Suprapubic skin (tissue), 4 donors: ENCODE measurements around the gene AGAP1. TPM values are rescaled to one million over a fixed set of nuclear protein-coding genes. Genes with fewer than 3 reads are reported as not detected.
"Not testable (repeated sequence)": the region's sequence is repeated elsewhere in the genome, so short reads cannot be mapped to it uniquely, and the experiment has no call there.

Experiments used
- DNase-seq, 2 donors: peaks; one replicate each; pipeline ENCODE4 v3.0.0-alpha.2; 2019; ENCODE audit warnings: low spot score in 2 of 2
- H3K27ac ChIP-seq: fragments of 200-600 bp; sonication (generic); one replicate; pipeline ENCODE4 v1.5.1; 2019
- H3K27me3 ChIP-seq: fragments of 200-600 bp; sonication (generic); one replicate; pipeline ENCODE4 v1.5.1; 2019
- H3K36me3 ChIP-seq: fragments of 200-600 bp; sonication (generic); one replicate; pipeline ENCODE4 v1.5.1; 2019
- H3K4me1 ChIP-seq: fragments of 200-600 bp; sonication (generic); one replicate; pipeline ENCODE4 v1.5.1; 2019
- H3K4me3 ChIP-seq: fragments of 200-600 bp; sonication (generic); one replicate; pipeline ENCODE4 v1.5.1; 2019; ENCODE audit warnings: mild to moderate bottlenecking
- H3K9me3 ChIP-seq: fragments of 200-600 bp; sonication (generic); one replicate; pipeline ENCODE4 v1.5.1; 2019
- EP300 ChIP-seq: sonication (generic); formaldehyde crosslinking; IDR thresholded peaks from one replicate; pipeline ENCODE4 v1.6.1; 2017; ENCODE audit warnings: antibody characterized with exemption
- POLR2A ChIP-seq, 2 donors: fragments of 450-650 bp; IDR thresholded peaks; one replicate each; pipeline ENCODE4 v1.6.1; 2017; ENCODE audit warnings: antibody characterized with exemption in 2 of 2, mild to moderate bottlenecking in 2 of 2, moderate library complexity in 2 of 2
- POLR2AphosphoS5 ChIP-seq, 3 donors: sonication (generic); formaldehyde crosslinking; IDR thresholded peaks; one replicate each; pipeline ENCODE4 v1.6.1; 2017; ENCODE audit warnings: antibody characterized with exemption in 3 of 3
- WGBS: methylation state at CpG from one replicate; pipeline ENCODE4 v1.1.5; 2018; 5-methylcytosine and 5-hydroxymethylcytosine counted together
- total RNA-seq, 4 donors: library from RNA; depleted of rRNA; stranded (reverse); fragments of >200 nt; gene quantifications; one replicate each; pipeline ENCODE4 v1.1.0, GENCODE V29; 2016
- TF ChIP-seq, protein P1 (sequence below), 2 donors: fragments of 200-600 bp in 1 of 2; fragments of 450-650 bp in 1 of 2; sonication (generic) in 1 of 2; IDR thresholded peaks; one replicate each; pipeline ENCODE4 v1.5.1; 2016 to 2019; ENCODE audit warnings: antibody characterized with exemption in 2 of 2, mild to moderate bottlenecking in 1 of 2, moderate library complexity in 1 of 2

AGAP1 gene
- total RNA-seq, 4 donors from 2014 or later = 14.1 to 30.7 (median 19.4) TPM

DNA sequence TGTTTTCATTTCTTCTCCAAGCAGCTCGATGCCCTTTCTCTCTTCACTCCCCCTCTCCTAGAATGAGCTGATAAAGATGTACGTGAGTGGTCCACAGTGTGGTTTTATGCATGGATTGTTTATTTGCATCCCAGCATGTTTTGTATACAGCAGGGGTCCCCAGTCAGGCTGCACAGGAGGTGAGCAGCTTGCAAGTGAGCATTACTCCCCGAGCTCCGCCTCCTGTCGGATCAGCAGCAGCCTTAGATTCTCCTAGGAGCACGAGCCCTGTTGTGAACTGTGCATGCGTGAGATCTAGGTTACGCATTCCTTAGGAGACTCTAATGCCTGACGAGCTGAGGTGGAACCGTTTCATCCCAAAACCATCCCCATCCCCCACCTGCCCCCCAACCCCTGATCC lies 262.6 kb downstream of the AGAP1 start:
- peaks cover 14% of the 10 kb centered on the region for H3K36me3 ChIP-seq
- H3K27ac ChIP-seq = no peak overlapping the region
- H3K4me1 ChIP-seq = peaks cover 3% of the 10 kb centered on the region

DNA sequence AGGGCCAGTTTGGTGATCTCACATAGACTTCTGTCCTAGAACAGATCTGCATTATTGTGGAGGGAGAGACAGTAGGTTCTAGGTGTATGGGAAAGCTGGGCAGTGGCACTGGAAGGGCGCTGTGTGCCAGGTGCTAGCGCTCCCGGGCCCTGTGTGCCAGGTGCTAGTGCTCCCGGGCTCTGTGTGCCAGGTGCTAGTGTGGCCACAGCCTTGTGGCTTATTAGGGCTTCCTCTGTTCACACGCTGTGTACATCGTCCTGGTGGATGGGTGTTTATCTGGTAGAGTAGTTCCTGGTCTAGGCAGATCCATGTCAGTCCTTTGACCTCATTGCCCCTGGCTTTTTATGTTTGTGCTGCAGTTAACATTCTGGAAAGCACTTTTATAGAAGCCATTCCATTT lies 263.4 kb downstream of the AGAP1 start:
- Histone ChIP-seq H3K4me1 (peaks cover 3% of the 10 kb centered on the region), H3K9me3 (no peaks in the 10 kb centered on the region), H3K27ac (no peak overlapping the region), H3K27me3 (no peaks in the 10 kb centered on the region), H3K36me3 (peaks cover 8% of the 10 kb centered on the region), H3K4me3 (no peak overlapping the region)
- TF ChIP-seq POLR2AphosphoS5 (IDR thresholded peaks at IDR 0.05) (no peak), POLR2A (IDR thresholded peaks at IDR 0.05) (no peak), EP300 (no peak)
- TF ChIP-seq, protein P1, sequence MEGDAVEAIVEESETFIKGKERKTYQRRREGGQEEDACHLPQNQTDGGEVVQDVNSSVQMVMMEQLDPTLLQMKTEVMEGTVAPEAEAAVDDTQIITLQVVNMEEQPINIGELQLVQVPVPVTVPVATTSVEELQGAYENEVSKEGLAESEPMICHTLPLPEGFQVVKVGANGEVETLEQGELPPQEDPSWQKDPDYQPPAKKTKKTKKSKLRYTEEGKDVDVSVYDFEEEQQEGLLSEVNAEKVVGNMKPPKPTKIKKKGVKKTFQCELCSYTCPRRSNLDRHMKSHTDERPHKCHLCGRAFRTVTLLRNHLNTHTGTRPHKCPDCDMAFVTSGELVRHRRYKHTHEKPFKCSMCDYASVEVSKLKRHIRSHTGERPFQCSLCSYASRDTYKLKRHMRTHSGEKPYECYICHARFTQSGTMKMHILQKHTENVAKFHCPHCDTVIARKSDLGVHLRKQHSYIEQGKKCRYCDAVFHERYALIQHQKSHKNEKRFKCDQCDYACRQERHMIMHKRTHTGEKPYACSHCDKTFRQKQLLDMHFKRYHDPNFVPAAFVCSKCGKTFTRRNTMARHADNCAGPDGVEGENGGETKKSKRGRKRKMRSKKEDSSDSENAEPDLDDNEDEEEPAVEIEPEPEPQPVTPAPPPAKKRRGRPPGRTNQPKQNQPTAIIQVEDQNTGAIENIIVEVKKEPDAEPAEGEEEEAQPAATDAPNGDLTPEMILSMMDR (IDR thresholded peaks at IDR 0.05) = no peak
- WGBS = 91% methylated on average over 6 of the region's 6 CpGs
- DNase-seq = no peak

More for the DNA sequence above, 262.6 kb downstream of the AGAP1 start:
- no peak overlapping the region for H3K4me3 ChIP-seq
- TF ChIP-seq POLR2A (IDR thresholded peaks at IDR 0.05) (no peak), POLR2AphosphoS5 (IDR thresholded peaks at IDR 0.05) (no peak), EP300 (no peak)
- TF ChIP-seq, protein P1 (IDR thresholded peaks at IDR 0.05) = no peak
- DNase-seq = no peak
- no peaks in the 10 kb centered on the region for H3K9me3 ChIP-seq
- H3K27me3 ChIP-seq = no peaks in the 10 kb centered on the region
- WGBS = 89% methylated on average over 10 of the region's 10 CpGs

DNA sequence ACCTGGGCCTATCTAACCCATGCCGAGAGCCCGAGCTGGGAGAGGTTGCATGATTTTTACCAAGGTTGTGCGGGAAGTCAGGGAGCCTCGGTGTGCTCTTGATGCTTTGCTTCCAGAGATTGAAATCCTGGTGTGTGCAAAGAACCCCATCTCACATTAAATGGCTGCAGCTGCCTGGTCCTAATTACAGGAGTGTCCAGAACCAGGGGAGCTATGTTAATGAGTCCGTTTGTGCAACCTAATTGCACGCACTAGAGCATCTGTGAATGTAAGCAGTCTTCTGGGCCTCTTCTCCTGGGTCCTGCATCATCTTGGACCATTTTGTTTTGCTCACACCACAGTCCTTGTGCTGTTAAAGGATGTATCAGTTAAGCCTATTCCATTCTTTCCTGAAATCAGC lies 263.8 kb downstream of the AGAP1 start:
- TF ChIP-seq EP300 (no peak), POLR2AphosphoS5 (IDR thresholded peaks at IDR 0.05) (no peak), POLR2A (IDR thresholded peaks at IDR 0.05) (no peak)
- TF ChIP-seq, protein P1 (IDR thresholded peaks at IDR 0.05) = no peak
- H3K9me3 ChIP-seq = no peaks in the 10 kb centered on the region
- no peak overlapping the region for H3K27ac ChIP-seq
- peaks cover 10% of the 10 kb centered on the region for H3K36me3 ChIP-seq
- WGBS = 96% methylated on average over 6 of the region's 6 CpGs
- peaks cover 3% of the 10 kb centered on the region for H3K4me1 ChIP-seq
- no peaks in the 10 kb centered on the region for H3K27me3 ChIP-seq
- DNase-seq = no peak
- no peak overlapping the region for H3K4me3 ChIP-seq

DNA sequence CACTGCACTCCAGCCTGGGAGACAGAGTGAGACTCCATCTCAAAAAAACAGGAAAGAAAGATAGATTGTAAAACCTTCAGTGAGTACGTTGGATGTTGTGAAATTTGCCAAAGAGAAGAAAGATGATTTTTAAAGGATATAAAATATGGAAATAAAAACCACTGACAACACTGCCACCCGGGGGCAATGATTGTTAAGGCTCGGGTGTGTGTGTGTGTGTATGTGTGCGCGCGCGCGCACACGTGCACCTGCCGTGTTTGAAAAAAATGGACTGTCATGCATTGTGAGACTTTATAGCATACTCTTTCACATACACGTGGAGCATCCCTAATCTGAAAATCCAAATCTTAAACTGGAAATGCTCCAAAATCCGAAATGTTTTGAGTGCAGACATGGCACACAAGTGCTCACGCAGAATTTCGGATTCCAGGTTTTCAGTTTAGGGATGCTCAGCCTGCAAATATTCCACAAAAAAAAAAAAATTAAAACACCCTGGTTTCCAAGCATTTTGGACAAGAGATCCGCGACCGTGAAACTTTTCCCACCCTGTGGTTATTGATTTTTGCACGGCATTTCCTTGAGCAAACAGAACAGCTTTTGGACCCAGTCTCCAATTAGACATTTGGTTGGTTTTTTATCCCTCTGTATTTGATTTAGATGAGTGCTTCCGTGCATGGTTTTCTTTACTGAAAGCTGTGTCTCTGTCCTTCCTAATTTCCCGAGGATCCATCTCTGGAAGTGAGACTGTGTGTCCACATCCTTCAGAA lies 269.2 kb downstream of the AGAP1 start:
- Histone ChIP-seq H3K4me1 (peaks cover 3% of the 10 kb centered on the region), H3K4me3 (no peak overlapping the region), H3K27me3 (no peaks in the 10 kb centered on the region), H3K36me3 (peaks cover 15% of the 10 kb centered on the region), H3K27ac (no peak overlapping the region), H3K9me3 (no peaks in the 10 kb centered on the region)
- peak in 1 of 2 donors; percentile 13 for DNase-seq
- no peak for TF ChIP-seq POLR2A (IDR thresholded peaks at IDR 0.05)
- TF ChIP-seq, protein P1 (IDR thresholded peaks at IDR 0.05) = no peak
- no peak for TF ChIP-seq EP300
- no peak for TF ChIP-seq POLR2AphosphoS5 (IDR thresholded peaks at IDR 0.05)
- WGBS = 71% methylated on average over 20 of the region's 20 CpGs

DNA sequence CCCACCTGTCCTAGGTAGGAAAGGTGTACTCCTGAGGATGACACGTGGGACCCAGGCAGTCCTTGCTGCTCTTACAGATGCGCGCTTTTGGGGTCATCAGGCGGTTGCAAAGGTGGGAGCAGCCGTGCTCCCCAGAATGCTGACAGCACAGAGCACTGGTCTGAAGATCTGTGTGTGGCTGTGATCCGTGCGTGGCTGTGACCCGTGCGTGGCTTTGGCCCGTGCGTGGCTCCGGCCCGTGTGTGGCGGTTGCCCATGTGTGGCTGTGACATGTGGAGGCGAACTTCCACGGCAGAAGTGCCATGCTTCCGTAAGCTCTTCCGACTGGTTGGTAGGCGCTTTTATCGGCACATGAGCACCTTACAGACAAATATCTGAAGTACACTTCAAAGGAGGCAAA lies 270.0 kb downstream of the AGAP1 start:
- H3K9me3 ChIP-seq = no peaks in the 10 kb centered on the region
- H3K4me3 ChIP-seq = no peak overlapping the region
- no peak overlapping the region for H3K27ac ChIP-seq
- no peak for TF ChIP-seq POLR2AphosphoS5 (IDR thresholded peaks at IDR 0.05)
- TF ChIP-seq, protein P1 (IDR thresholded peaks at IDR 0.05) = no peak
- TF ChIP-seq EP300 = no peak
- TF ChIP-seq POLR2A (IDR thresholded peaks at IDR 0.05) = no peak
- DNase-seq = no peak
- peaks cover 3% of the 10 kb centered on the region for H3K4me1 ChIP-seq
- H3K36me3 ChIP-seq = peaks cover 9% of the 10 kb centered on the region
- H3K27me3 ChIP-seq = no peaks in the 10 kb centered on the region
- WGBS = 89% methylated on average over 20 of the region's 20 CpGs

DNA sequence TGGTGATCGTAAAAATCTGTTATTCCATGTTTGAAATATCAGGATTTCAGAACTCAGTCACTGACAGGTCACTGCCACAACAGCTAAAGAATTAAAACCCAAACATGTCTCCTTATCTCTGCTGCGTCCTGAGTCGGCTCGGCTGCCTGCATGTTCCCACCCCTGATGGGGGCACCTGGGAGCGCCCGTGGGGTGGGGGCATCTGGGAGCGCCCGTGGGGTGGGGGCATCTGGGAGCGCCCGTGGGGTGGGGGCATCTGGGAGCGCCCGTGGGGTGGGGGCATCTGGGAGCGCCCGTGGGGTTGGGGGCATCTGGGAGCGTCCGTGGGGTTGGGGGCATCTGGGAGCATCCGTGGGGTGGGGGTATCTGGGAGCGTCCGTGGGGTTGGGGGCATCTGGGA lies 270.6 kb downstream of the AGAP1 start:
- not testable (repeated sequence) for H3K9me3 ChIP-seq, H3K4me1 ChIP-seq, H3K36me3 ChIP-seq, H3K27me3 ChIP-seq, H3K27ac ChIP-seq, H3K4me3 ChIP-seq, DNase-seq
- 87% methylated on average over 8 of the region's 19 CpGs for WGBS
